ENCODE measurements around the gene OLFML1. TPM values are rescaled to one million over a fixed set of nuclear protein-coding genes. Genes with fewer than 3 reads are reported as not detected.

Gene OLFML1
- total and polyA plus RNA-seq, 2 of the 8 experiments (the other 6 are each of a cell fraction or from before 2014, with no cell fraction given), result 0.24 TPM; not detected in 1

GRCh38 chr11:7457211-7457610 lies 28.1 kb upstream of the OLFML1 start:
- no peak overlapping the region for H3K4me3 ChIP-seq (ENCODE audit: extremely low read depth in 1 of 4, insufficient read depth in 2 of 4, low read depth in 3 of 4, low read length in 4 of 4)
- no peaks in the 10 kb centered on the region for H4K20me1 ChIP-seq (replicated peaks in 1 of 2; ENCODE audit: control insufficient read depth in 1 of 2, insufficient read depth in 2 of 2, low read length in 2 of 2)

More at GRCh38 chr11:7457211-7457610, 28.1 kb upstream of the OLFML1 start:
- DNase-seq (ENCODE audit: low read depth in 1 of 2, low spot score in 2 of 2) (no peak), FAIRE-seq (no peak)
- H3K27me3 ChIP-seq (replicated peaks in 1 of 4; ENCODE audit: control insufficient read depth in 3 of 4, extremely low read depth in 1 of 4, insufficient read depth in 3 of 4, low read length in 3 of 4), result no peaks in the 10 kb centered on the region
- H3K18ac ChIP-seq (ENCODE audit: extremely low read depth, low read length), result no peak overlapping the region
- no peak overlapping the region for H3K14ac ChIP-seq (ENCODE audit: insufficient read length)
- H3K79me1 ChIP-seq (ENCODE audit: low read depth, low read length), result no peaks in the 10 kb centered on the region
- no peaks in the 10 kb centered on the region for H3K4me1 ChIP-seq (replicated peaks in 1 of 4; ENCODE audit: control insufficient read depth in 3 of 4, insufficient read depth in 4 of 4, low read length in 3 of 4)
- WGBS, 2 experiments (ENCODE audit: extremely low coverage in 1 of 2, insufficient coverage in 1 of 2, insufficient read length in 1 of 2, insufficient replicate concordance in 2 of 2, low coverage in 1 of 2, low lambda C conversion rate in 2 of 2, missing lambda C conversion rate in 1 of 2), result 69% methylated on average over 1 of the region's 1 CpG; no CpG with 5 or more reads in 1 of the 2 experiments
- no peak overlapping the region for H4K5ac ChIP-seq (ENCODE audit: insufficient read length, low read depth, low read length)
- CTCF ChIA-PET (ENCODE audit: partially characterized antibody), result interaction anchor here (1.4 kb wide), 1 partner anchor 17 kb away, joined by 3 read pairs; no protein-coding TSS in a partner anchor
- TF ChIP-seq HDAC6 (IDR thresholded peaks at IDR 0.05; ENCODE audit: low read depth, low read length) (no peak), NANOG (IDR thresholded peaks at IDR 0.05; ENCODE audit: insufficient read depth, low read depth, low read length, poor library complexity, severe bottlenecking) (no peak), SP2 (IDR thresholded peaks at IDR 0.05; ENCODE audit: low read length) (no peak), TAF1 (IDR thresholded peaks at IDR 0.05; ENCODE audit: low read depth, low read length) (no peak), KDM1A (IDR thresholded peaks at IDR 0.05; ENCODE audit: borderline replicate concordance, low read length) (no peak), CBX5 (IDR thresholded peaks at IDR 0.05; ENCODE audit: low read depth, low read length) (no peak), POU5F1 (IDR thresholded peaks at IDR 0.05; ENCODE audit: low read depth, low read length) (no peak), SUZ12 (IDR thresholded peaks at IDR 0.05; ENCODE audit: low read length) (no peak), FOSL1 (IDR thresholded peaks at IDR 0.05; ENCODE audit: insufficient read depth, low read depth, low read length) (no peak), POLR2A (IDR thresholded peaks at IDR 0.05; ENCODE audit: control extremely low read depth in 1 of 2, low read depth in 2 of 2, low read length in 2 of 2) (no peak), SP4 (IDR thresholded peaks at IDR 0.05; ENCODE audit: low read length) (no peak), EP300 (IDR thresholded peaks at IDR 0.05; ENCODE audit: borderline replicate concordance in 1 of 2, low read depth in 2 of 2, low read length in 2 of 2) (no peak), POLR2AphosphoS5 (IDR thresholded peaks at IDR 0.05; ENCODE audit: low read depth, low read length) (no peak)
- TF ChIP-seq, protein P1, sequence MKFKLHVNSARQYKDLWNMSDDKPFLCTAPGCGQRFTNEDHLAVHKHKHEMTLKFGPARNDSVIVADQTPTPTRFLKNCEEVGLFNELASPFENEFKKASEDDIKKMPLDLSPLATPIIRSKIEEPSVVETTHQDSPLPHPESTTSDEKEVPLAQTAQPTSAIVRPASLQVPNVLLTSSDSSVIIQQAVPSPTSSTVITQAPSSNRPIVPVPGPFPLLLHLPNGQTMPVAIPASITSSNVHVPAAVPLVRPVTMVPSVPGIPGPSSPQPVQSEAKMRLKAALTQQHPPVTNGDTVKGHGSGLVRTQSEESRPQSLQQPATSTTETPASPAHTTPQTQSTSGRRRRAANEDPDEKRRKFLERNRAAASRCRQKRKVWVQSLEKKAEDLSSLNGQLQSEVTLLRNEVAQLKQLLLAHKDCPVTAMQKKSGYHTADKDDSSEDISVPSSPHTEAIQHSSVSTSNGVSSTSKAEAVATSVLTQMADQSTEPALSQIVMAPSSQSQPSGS (IDR thresholded peaks at IDR 0.05; ENCODE audit: low read length), result no peak
- H3K23me2 ChIP-seq (ENCODE audit: low read depth, low read length), result no peaks in the 10 kb centered on the region; the same call in 1 of the 2 replicates
- no peak overlapping the region for H3K27ac ChIP-seq (ENCODE audit: low read depth, low read length)
- no peaks in the 10 kb centered on the region for H3K36me3 ChIP-seq (ENCODE audit: control insufficient read depth in 2 of 4, insufficient read depth in 4 of 4, low read length in 3 of 4)
- no peaks in the 10 kb centered on the region for H3K79me2 ChIP-seq (ENCODE audit: control insufficient read depth in 1 of 2, insufficient read depth in 2 of 2, low read length in 2 of 2)
- H3K9me3 ChIP-seq (ENCODE audit: insufficient read depth in 2 of 2, low read depth in 1 of 2, low read length in 1 of 2), result no peaks in the 10 kb centered on the region
- no peak overlapping the region for H3K4ac ChIP-seq (replicated peaks; ENCODE audit: insufficient read length, low read depth, low read length)
- H2BK5ac ChIP-seq (ENCODE audit: low read depth, low read length), result no peak overlapping the region
- H3K4me2 ChIP-seq (ENCODE audit: insufficient read depth in 1 of 2, low read depth in 2 of 2, low read length in 2 of 2), result no peak overlapping the region
- no peak overlapping the region for H3K9ac ChIP-seq (replicated peaks in 1 of 4; ENCODE audit: extremely low read depth in 1 of 4, low read depth in 3 of 4, low read length in 3 of 4)
- POLR2A ChIA-PET (ENCODE audit: partially characterized antibody), result no interaction called here
- no peak overlapping the region for H3K23ac ChIP-seq (ENCODE audit: insufficient read length)
- no peak overlapping the region for H2BK20ac ChIP-seq (ENCODE audit: low read length)
- H4K8ac ChIP-seq (ENCODE audit: extremely low read depth, insufficient read depth, low read length), result no peak overlapping the region
- no peak overlapping the region for H3K56ac ChIP-seq (replicated peaks; ENCODE audit: insufficient read length, low read depth, low read length)
- H2BK12ac ChIP-seq (ENCODE audit: low read depth, low read length), result no peak overlapping the region
- no peak overlapping the region for H2BK15ac ChIP-seq (ENCODE audit: low read length)
- no peak overlapping the region for H2AFZ ChIP-seq (ENCODE audit: low read length)
- H2BK120ac ChIP-seq (replicated peaks; ENCODE audit: low read depth, low read length), result no peak overlapping the region
- H2AK5ac ChIP-seq (ENCODE audit: low read depth, low read length), result no peak overlapping the region
- H4K91ac ChIP-seq (replicated peaks; ENCODE audit: insufficient read length, low read length), result no peak overlapping the region
